BLaER1 (cell line): ENCODE results near the gene ZNF48.
A peak's percentile ranks its signal among the peaks of the same experiment; 100 is the strongest.

Experiments used
- H3K27ac ChIP-seq: shearing (Covaris generic); formaldehyde crosslinking; 2 replicates; pipeline ENCODE4 v1.8.1; 2022
- H3K27me3 ChIP-seq: shearing (Covaris generic); formaldehyde crosslinking; 2 replicates; pipeline ENCODE4 v1.8.1; 2022
- H3K36me3 ChIP-seq: shearing (Covaris generic); formaldehyde crosslinking; 2 replicates; pipeline ENCODE4 v1.8.1; 2022
- H3K4me1 ChIP-seq: shearing (Covaris generic); formaldehyde crosslinking; 2 replicates; pipeline ENCODE4 v1.8.1; 2022
- H3K4me2 ChIP-seq: shearing (Covaris generic); formaldehyde crosslinking; 2 replicates; pipeline ENCODE4 v1.8.1; 2022
- H3K4me3 ChIP-seq: shearing (Covaris generic); formaldehyde crosslinking; 2 replicates; pipeline ENCODE4 v1.8.1; 2022
- H3K9ac ChIP-seq: shearing (Covaris generic); formaldehyde crosslinking; 2 replicates; pipeline ENCODE4 v1.8.1; 2022
- H3K9me3 ChIP-seq: shearing (Covaris generic); formaldehyde crosslinking; 2 replicates; pipeline ENCODE4 v1.8.1; 2022
- H4K20me1 ChIP-seq: shearing (Covaris generic); formaldehyde crosslinking; 2 replicates; pipeline ENCODE4 v1.8.1; 2022
- Cebpa-rat ChIP-seq: shearing (Covaris generic); IDR thresholded peaks from 2 replicates; pipeline ENCODE4 v1.8.1; 2022

ZNF48 gene

DNA sequence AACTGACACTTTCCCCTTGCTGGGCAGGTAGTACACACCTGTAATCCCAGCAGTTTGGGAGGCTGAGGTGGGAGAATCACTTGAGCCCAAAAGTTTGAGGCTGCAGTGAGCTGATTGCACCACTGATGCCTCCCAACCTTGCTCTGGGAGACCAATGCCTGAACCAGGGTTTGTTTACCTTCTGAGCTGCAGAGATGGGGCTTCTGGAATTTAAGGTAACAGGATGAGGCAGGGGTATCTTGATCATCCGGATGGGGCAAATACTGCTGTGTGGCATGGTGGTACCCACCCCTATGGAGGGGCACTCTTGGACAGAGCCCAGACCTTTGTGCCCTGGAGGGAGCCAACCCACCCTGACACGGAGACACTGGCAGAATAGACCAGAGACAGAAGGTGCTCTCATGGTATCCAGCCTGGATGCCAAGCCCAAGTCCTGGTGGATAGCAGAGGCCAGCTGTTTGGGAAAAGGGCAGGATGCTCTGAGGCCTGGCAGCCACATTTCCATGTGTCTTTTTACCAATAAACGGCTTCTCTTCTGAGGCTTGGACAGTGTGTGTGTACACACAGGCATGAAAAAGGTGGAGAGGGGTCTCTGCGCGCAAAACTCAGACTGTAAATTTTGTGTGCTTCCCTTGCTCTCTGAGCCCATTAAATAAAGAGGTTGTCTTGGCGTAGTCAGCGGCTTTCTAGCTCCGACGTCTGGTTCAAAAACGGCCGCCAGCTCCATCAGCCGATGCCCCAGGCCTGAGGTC lies 4.4 kb downstream of the ZNF48 start:
- Histone ChIP-seq H3K9me3 (no peaks in the 10 kb centered on the region), H3K27me3 (no peaks in the 10 kb centered on the region), H3K4me2 (peak overlapping the region; percentile 83), H4K20me1 (peaks cover 25% of the 10 kb centered on the region), H3K4me1 (peaks cover 59% of the 10 kb centered on the region), H3K4me3 (peak overlapping the region; percentile 70), H3K9ac (peak overlapping the region; percentile 87), H3K36me3 (peaks cover 25% of the 10 kb centered on the region), H3K27ac (peak overlapping the region; percentile 84)
- no peak for TF ChIP-seq Cebpa-rat

DNA sequence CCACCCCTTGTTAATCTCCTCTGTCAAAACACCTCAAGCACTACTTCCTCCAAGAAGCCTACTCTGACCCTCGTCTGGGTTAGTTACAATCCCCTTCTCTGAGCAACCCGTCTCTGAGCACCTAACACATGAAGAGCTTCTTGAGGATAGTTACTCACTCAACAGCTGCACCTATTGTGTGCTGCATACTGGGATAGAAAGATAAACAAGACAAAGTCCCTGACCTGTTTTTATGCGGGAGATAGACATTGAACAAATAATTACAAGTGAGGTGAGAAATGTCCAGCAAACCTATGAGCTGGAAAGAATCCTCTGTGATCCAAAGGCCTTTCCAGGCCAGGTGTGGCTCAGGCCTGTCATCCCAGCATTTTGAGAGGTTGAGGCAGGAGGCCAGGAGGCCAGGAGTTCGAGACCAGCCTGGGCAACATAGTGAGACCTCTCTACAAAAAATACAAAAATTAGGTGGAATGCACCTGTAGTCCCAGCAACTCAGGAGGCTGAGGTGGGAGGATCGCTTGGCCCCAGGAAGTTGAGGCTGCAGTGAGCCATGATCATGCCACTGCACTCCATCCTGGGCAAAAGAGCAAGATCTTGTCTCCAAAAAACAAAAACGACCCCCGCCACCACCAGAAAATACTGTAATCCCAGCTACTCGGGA lies 6.7 kb downstream of the ZNF48 start:
- Histone ChIP-seq H3K27ac (peak overlapping the region; percentile 84; the same call in 1 of the 2 replicates), H3K4me3 (no peak overlapping the region), H3K27me3 (no peaks in the 10 kb centered on the region), H3K4me2 (peak overlapping the region; percentile 83), H3K36me3 (peaks cover 24% of the 10 kb centered on the region), H4K20me1 (peaks cover 11% of the 10 kb centered on the region; the same call in 1 of the 2 replicates), H3K9ac (no peak overlapping the region), H3K9me3 (no peaks in the 10 kb centered on the region), H3K4me1 (peaks cover 69% of the 10 kb centered on the region)
- TF ChIP-seq Cebpa-rat = no peak

DNA sequence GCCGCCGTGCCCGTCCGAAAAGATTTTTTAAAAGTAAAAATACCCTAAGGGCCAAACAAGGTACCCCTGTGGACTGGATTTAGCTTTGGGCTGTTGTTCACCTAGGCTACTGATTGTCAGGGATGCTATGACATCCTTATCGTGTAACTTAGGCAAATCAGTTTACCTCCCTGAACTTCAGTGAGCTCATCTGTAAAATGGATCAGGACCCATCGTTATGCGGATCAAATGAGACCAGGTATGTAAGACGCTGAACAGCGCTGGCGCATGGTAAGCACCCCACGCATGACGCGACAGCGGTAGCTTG lies 11.5 kb downstream of the ZNF48 start:
- peaks cover 19% of the 10 kb centered on the region for H3K36me3 ChIP-seq
- H4K20me1 ChIP-seq = peaks cover 22% of the 10 kb centered on the region
- H3K4me3 ChIP-seq = peak overlapping the region; percentile 84
- H3K9ac ChIP-seq = peak overlapping the region; percentile 93
- H3K4me1 ChIP-seq = peaks cover 59% of the 10 kb centered on the region
- H3K4me2 ChIP-seq = peak overlapping the region; percentile 93
- peak overlapping the region; percentile 94 for H3K27ac ChIP-seq
- no peaks in the 10 kb centered on the region for H3K27me3 ChIP-seq
- H3K9me3 ChIP-seq = no peaks in the 10 kb centered on the region
- no peak for TF ChIP-seq Cebpa-rat

DNA sequence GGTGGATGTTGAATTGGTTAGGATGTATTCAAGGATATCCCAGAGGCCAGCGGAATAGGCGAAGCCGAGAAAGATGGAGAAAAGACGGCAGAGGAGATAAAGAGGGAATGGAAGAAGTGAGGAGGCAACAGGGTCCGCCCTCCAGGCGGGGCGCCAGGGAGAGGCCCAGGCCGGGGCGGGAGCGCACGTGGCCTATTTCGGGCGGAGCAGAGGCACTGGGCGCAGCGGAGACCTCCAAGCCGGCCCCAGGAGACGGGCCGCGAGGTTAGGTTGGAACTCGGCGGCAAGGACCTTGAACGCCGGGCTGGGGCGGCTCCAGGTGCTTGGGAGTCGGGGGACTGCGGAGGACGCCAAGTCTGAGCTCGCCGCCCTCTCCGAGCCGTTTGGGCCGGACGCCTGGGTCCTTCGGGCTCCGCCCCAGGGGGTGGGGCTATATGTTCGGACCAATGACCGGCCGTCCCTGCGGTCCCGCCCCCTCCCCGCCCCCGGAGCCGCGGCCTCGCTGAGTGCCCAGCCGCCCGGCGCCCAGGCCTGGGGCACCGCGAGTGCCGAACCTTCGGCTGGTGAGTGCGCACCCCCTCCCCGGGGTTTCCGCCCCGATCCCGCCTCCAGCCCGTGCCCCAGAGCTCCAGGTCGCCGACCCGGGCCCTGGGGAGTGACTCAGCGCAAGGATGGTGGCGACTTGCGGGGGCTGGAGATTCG lies 12.0 kb downstream of the ZNF48 start, which contains the start of gene ZNF771:
ZNF771 (plus strand) TSS at position 505 of the 702 bp plus-strand sequence. CDS start 448 bp downstream, outside the sequence.
- H3K9me3 ChIP-seq = no peaks in the 10 kb centered on the region
- no peak for TF ChIP-seq Cebpa-rat
- peaks cover 60% of the 10 kb centered on the region for H3K4me1 ChIP-seq
- peaks cover 27% of the 10 kb centered on the region for H4K20me1 ChIP-seq
- peak within 1 kb of the TSS; percentile 94 for H3K27ac ChIP-seq
- H3K36me3 ChIP-seq = peaks cover 24% of the 10 kb centered on the region
- peak within 1 kb of the TSS; percentile 84 for H3K4me3 ChIP-seq
- H3K27me3 ChIP-seq = no peaks in the 10 kb centered on the region
- peak within 1 kb of the TSS; percentile 93 for H3K9ac ChIP-seq
- peak within 1 kb of the TSS; percentile 93 for H3K4me2 ChIP-seq

DNA sequence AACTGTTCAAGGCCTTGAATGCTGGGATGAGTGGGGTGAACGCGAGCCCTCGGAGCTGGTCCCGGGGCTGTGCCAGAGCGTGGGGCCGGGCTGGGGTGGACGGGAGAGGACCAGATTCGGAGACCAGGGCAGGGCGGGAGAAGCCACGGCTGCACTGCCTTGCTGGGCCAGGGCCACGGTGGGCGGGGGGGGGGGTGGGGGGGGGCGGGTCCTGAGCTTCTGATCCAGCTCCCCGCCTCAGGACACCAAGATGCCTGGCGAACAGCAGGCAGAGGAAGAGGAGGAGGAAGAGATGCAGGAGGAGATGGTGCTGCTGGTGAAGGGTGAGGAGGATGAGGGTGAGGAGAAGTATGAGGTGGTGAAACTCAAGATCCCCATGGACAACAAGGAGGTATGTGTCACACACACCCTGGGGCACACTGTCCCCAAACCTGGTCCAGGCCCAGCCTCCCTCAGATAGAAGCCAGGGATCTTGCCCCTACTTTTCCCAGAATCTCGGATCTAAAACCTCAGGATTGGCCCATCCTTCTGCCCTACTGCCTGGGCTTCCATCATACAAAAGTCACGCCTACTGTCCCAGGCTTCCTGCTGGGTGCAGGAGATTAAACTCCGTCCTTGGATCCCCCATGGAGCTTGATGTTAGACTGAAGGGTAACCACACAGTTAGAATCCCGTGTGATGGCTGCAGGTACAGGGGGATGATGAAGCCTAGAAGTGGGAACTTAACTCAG lies 12.7 kb downstream of the ZNF48 start:
- Histone ChIP-seq H3K4me3 (peak overlapping the region; percentile 84), H3K4me2 (peak overlapping the region; percentile 93), H3K9me3 (no peaks in the 10 kb centered on the region), H3K27ac (peak overlapping the region; percentile 94), H3K9ac (peak overlapping the region; percentile 93), H3K4me1 (peaks cover 67% of the 10 kb centered on the region), H3K27me3 (no peaks in the 10 kb centered on the region), H3K36me3 (peaks cover 31% of the 10 kb centered on the region), H4K20me1 (peaks cover 35% of the 10 kb centered on the region)
- no peak for TF ChIP-seq Cebpa-rat

DNA sequence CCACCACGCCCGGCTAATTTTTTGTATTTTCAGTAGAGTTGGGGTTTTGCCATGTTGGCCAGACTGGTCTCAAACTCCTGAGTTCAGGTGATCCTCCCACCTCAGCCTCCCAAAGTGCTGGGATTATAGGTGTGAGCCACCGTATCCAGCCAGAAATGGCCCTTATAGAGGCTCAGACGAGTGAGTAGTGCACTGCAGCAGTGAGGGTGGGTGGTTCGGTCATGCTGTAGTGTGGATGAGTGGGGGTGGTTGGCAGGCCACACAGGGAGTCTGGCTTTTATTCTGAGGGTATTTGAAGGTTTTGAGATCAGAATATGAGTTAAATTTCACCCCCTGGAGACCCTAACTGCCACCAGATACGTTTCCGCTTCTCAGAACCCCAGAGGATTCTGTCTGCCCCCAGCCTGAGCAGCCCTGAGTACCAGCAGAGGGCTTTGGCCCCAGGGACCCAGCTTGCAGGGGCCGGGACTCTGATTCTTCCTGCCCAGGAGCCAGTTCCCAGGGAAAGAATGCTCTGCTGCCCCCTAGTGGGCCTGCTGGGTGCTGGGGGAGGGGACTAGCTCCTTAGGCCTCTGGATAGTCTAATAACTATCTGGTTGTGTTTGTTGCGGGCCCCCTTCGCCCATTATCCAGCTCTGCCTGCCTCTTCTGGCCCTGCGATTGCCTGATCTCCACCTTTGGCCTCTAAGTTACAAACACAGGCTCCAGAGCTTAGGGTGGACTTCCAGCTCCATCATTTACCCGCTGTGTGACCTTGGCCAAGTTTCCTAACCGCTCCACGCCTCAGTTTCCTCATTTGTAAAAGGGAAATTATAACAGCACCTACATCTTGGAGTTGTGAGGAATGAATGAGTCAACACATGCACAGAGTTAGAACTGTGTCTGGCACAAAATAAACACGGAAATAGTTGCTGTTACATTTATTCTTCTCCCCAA lies 14.2 kb downstream of the ZNF48 start:
- peak overlapping the region; percentile 93 for H3K4me2 ChIP-seq
- H3K9me3 ChIP-seq = no peaks in the 10 kb centered on the region
- H3K27ac ChIP-seq = peak overlapping the region; percentile 94
- H3K36me3 ChIP-seq = peaks cover 46% of the 10 kb centered on the region
- H3K4me1 ChIP-seq = peaks cover 80% of the 10 kb centered on the region
- H3K9ac ChIP-seq = peak overlapping the region; percentile 93
- H3K27me3 ChIP-seq = no peaks in the 10 kb centered on the region
- peak overlapping the region; percentile 84 for H3K4me3 ChIP-seq
- H4K20me1 ChIP-seq = peaks cover 49% of the 10 kb centered on the region
- TF ChIP-seq Cebpa-rat = no peak

DNA sequence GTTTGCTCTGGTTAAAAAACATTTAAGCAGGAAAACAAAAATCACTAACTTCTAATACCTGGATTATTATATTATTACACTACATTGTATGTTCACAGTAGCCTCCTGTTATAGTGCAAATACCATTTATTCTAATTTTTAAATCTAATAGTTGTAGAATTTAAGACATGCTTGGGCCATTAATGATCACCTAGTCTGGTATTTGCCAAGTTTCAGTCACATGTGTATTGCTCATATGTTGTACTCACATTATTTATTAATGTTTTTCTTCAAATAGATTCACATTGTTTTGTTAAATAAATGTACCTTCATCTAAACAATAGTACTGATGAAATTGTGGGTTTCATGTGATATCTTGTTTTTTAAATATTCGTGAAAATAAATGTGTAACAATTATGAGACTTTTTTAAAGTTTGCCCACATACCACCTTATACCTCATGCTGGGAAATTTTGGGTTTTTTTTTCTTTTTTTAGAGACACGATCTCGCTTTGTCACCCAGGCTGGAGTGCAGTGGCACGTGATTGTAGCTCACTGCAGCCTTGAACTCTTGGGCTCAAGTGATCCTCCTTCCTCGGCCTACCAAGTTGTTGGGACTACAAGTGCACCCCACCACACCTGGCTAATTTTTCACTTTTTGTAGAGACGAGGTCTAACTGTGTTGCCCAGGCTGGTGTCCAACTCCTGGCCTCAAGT lies 18.0 kb downstream of the ZNF48 start:
- H3K9ac ChIP-seq = no peak overlapping the region
- no peak for TF ChIP-seq Cebpa-rat

DNA sequence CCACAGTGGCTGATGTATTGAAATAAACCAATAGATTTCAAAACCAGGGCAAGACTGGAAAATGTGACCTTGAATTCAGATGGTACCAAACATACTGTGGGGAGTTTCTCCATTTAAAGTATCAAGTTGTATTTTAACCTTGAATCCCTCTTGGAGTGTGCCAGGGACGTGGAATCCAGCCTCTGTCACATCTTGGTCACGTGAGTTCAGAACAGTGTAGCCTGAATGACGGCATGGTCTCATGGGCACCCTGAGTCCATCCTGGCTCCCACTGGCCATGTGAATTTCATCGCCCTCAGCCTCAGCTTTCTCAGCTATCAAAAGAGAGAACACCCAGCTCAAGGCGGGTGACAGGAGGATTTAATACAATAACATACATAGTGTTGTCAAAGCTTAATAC lies 18.9 kb downstream of the ZNF48 start:
- peaks cover 75% of the 10 kb centered on the region for H3K36me3 ChIP-seq
- H3K4me2 ChIP-seq = no peak overlapping the region
- no peaks in the 10 kb centered on the region for H3K27me3 ChIP-seq
- peaks cover 78% of the 10 kb centered on the region for H3K4me1 ChIP-seq
- peaks cover 91% of the 10 kb centered on the region for H4K20me1 ChIP-seq
- H3K4me3 ChIP-seq = no peak overlapping the region
- H3K9me3 ChIP-seq = no peaks in the 10 kb centered on the region
- H3K9ac ChIP-seq = no peak overlapping the region
- H3K27ac ChIP-seq = no peak overlapping the region
- TF ChIP-seq Cebpa-rat = no peak

More for the DNA sequence above, 18.0 kb downstream of the ZNF48 start:
- Histone ChIP-seq H3K36me3 (peaks cover 66% of the 10 kb centered on the region), H4K20me1 (peaks cover 82% of the 10 kb centered on the region), H3K4me2 (0 out of 2 replicates have a peak overlapping the region, but pooled peaks have one; percentile 93), H3K4me3 (no peak overlapping the region), H3K4me1 (peaks cover 79% of the 10 kb centered on the region), H3K27me3 (no peaks in the 10 kb centered on the region), H3K27ac (no peak overlapping the region), H3K9me3 (no peaks in the 10 kb centered on the region)
